NB4 (cell line): Measurements from ENCODE around the gene SLU7.
A peak's percentile ranks its signal among the peaks of the same experiment; 100 is the strongest.

Experiments used
- DNase-seq: peaks from one replicate; pipeline ENCODE4 v3.0.0; 2010; ENCODE audit warnings: low read depth
- H3K4me3 ChIP-seq: one replicate; pipeline ENCODE4 v1.5.1; 2011; ENCODE audit warnings: mild to moderate bottlenecking, low read depth, low read length, moderate library complexity
- CTCF ChIP-seq: IDR thresholded peaks from one replicate; pipeline ENCODE4 v1.5.1; 2012; ENCODE audit warnings: low read depth, low read length
- MAX ChIP-seq: IDR thresholded peaks from 2 replicates; pipeline ENCODE4 v1.6.1; 2011; ENCODE audit warnings: low read depth, low read length
- MYC ChIP-seq: IDR thresholded peaks from 2 replicates; pipeline ENCODE4 v1.6.1; 2011; ENCODE audit warnings: low read depth, low read length
- POLR2A ChIP-seq: IDR thresholded peaks from 2 replicates; pipeline ENCODE4 v1.6.1; 2011; ENCODE audit warnings: mild to moderate bottlenecking; ENCODE audit not compliant: insufficient read length; ENCODE audit errors: extremely low read depth

Gene SLU7

GRCh38 chr5:160397492-160397891 lies 21.4 kb downstream of the SLU7 start:
- DNase-seq = no peak
- H3K4me3 ChIP-seq = no peak overlapping the region
- no peak for TF ChIP-seq MYC
- no peak for TF ChIP-seq POLR2A
- no peak for TF ChIP-seq MAX
- no peak for TF ChIP-seq CTCF

DNA sequence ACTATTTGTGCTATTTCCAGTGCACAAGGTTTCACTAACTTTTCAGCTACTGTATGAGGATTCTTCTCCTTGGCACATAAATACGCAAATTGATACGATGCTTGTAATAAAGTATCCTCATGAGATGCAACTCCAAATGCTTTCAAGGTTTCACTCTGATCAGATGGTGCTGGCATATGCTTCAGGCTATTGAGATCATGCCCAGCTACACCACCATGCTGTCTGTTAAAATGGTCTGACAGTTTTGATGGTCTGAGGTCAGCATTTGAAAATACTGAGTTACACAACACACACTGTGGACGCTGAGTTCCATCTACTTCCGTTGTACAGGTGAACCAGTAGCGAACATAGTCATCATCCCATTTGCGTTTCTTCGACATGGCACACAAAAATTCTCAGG lies 23.8 kb downstream of the SLU7 start:
- H3K4me3 ChIP-seq = no peak overlapping the region
- no peak for DNase-seq
- TF ChIP-seq MAX (no peak), POLR2A (no peak), MYC (no peak), CTCF (no peak)

GRCh38 chr5:160390787-160391696 lies 27.8 kb downstream of the SLU7 start:
- DNase-seq = peak; percentile 37
- TF ChIP-seq MAX = no peak
- TF ChIP-seq CTCF = peak; percentile 8
- no peak overlapping the region for H3K4me3 ChIP-seq

GRCh38 chr5:160387445-160387844 lies 31.4 kb downstream of the SLU7 start:
- no peak for DNase-seq
- TF ChIP-seq POLR2A (no peak), CTCF (no peak), MAX (no peak), MYC (no peak)
- no peak overlapping the region for H3K4me3 ChIP-seq

GRCh38 chr5:160385496-160385895 lies 33.4 kb downstream of the SLU7 start:
- TF ChIP-seq MAX (no peak), MYC (no peak), POLR2A (no peak), CTCF (no peak)
- DNase-seq = no peak
- no peak overlapping the region for H3K4me3 ChIP-seq
